HG02884 (cell line): ENCODE results near the gene PAPPA2.
"Not testable (repeated sequence)": the region's sequence is repeated elsewhere in the genome, so short reads cannot be mapped to it uniquely, and the experiment has no call there.

Experiments
- ATAC-seq: cut with Tn5 transposase; IDR thresholded peaks from one replicate; pipeline ENCODE4 v1.9.1; 2021; ENCODE audit warnings: mild to moderate bottlenecking, moderate library complexity; ENCODE audit not compliant: unreplicated experiment

PAPPA2 gene

DNA sequence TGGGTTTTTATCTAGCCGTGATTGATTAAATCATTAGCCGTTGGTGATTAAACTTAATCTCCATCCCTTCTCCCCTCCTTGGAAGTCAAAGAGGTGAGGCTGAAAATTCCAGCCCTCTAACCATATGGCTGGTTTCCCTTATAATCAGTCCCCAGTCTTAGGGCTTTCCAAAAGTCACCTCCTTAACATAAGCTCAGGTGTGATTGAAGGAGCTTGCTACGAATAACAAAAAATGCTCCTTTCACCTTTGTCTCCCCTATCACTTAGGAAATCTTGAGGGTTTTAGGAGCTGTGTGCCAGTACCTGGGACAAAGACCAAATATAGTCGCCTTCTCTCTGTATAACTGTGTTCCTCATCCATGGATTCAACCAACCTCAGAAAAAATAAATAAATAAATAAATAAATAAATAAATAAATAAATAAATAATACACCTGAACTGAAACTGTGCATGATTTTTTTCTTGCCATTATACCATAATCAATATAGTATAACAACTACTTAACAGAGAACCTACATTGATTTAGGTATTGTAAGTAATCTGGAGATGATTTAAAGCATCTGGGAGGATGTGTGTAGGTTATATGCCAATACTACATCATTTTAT lies 82.2 kb downstream of the PAPPA2 start:
- no peak for ATAC-seq

DNA sequence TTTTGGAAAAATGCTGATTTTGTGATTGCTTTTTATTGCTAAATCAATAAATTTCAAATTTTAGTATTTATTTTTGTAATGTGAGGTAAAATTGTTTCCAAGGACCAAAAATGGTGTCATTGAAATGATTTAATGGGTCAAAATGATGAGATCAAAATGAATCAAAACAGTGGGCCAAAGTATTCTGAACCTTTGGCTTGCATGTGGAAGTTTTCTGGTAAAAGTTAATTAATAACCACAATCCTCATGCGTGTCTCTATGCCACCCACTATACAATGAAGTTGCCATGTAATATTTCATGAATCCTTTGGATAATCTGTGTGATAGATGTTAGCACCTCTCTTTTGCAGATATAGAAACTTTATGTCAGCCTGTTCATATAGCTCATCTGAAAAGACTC lies 83.8 kb downstream of the PAPPA2 start:
- ATAC-seq, result no peak

DNA sequence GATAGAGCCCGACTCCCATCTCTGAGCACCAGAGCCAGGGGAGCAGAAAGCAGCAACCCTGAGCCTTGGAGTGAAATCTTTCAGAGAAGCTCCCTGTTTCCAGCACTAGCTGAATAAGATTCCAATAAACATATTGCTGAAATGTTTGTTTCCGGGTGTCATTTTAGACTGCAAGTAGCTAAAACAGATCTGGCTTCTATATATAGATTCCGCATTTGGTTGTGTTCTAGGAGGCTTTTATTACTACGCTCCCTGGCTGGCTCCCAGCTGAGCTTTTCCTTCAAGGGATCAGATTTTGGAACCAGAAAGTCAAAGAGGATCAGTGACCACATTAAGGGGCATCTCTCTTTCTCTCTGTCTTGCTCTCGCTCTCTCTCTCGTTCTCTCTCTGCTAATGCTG lies 88.2 kb downstream of the PAPPA2 start:
- no peak for ATAC-seq

DNA sequence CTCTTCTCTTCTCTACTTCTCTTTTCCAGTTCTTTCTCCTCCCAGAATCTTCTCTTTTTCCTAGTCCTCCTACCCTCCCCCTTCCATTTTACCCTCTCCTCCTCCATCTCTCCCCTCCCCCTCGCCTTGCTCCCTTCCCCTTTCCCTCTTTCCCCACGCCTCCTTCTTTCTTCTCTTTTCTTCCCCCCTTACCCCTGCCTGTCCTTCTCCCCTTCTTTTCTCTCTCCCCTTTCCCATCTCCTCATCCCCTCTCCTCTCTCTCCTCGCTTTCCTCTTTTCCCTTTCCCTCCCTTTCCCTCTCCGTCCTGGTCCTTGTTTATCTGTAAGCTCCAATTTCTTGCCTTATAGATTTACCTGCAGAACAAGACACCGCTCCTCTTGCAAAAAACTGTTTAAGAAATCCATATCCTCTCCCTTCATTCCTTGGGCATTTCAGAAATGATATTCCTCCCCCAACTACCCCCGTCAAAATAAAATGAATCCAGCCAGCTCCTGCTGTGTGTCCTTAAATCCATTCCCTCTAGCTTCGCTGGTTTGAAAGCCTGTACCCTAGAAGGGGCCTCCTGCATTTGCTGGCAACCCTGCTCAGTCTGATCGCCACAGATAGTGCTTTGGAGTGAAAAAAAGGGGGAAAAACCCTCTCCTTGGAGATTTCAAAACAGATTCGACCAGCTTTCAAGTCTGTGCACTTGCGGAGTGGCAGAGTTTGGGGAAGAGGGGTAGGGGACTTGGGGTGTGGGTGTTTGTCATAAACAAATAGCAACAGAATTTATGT lies 89.4 kb downstream of the PAPPA2 start:
- no peak for ATAC-seq

DNA sequence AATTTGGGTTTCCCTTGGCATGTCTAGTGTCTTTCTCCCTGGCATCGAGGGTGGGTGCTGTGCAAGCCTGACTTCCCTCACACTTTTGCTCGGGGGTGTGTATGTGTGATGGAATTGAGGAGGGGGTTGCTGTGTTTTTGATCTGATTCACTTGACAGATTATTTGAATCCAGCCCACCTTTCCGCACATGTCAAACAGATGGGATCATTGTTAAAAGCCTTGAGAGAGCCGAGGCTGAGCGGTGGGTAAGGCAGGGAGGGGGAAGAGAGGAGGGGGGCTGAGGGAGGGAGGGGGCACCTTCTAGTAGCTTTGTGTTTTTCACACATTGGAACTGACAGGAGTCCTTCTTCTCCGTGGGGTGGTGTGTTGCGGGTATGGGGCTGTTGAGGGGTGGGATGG lies 90.0 kb downstream of the PAPPA2 start:
- no peak for ATAC-seq

DNA sequence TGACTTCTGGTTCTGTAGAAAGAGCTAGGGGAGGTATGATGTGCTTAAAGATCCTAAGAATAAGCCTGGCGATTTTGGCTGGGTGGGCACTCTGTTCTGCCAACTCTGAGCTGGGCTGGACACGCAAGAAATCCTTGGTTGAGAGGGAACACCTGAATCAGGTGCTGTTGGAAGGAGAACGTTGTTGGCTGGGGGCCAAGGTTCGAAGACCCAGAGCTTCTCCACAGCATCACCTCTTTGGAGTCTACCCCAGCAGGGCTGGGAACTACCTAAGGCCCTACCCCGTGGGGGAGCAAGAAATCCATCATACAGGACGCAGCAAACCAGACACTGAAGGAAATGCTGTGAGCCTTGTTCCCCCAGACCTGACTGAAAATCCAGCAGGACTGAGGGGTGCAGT lies 93.3 kb downstream of the PAPPA2 start:
- ATAC-seq, result no peak

DNA sequence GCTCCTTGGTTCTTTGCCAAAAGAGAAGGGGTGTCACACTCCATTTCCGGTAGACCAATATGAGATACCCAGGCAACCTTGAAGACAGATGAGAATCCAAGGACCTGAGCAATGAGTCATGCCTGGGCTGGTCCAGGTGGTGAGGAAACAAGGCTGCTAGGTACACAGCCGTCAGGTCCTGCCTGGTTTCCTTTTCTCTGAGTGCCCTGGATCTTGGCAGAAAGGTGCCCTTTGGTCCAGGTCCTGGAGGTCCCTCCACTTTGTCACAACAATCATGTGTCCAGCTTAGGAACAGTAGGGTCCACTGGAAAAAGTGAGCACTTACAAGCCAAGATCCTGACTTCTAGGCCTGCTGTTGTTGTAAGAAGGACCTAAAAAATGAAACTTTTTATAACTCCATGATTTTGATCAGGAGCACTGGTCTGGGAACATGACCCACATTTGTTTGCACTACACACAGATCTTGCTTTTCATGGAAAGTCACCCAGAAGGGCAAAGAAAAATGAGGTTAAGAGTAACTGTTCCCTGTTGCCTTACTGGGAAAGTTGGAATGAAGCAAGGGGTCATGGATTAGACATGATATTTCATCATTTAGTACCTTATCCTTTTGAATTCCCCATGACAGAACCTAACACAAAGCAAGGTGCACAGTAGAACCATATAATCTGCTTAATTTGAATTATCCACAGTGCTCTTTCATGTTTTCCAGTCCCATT lies 94.7 kb downstream of the PAPPA2 start:
- ATAC-seq, result no peak

DNA sequence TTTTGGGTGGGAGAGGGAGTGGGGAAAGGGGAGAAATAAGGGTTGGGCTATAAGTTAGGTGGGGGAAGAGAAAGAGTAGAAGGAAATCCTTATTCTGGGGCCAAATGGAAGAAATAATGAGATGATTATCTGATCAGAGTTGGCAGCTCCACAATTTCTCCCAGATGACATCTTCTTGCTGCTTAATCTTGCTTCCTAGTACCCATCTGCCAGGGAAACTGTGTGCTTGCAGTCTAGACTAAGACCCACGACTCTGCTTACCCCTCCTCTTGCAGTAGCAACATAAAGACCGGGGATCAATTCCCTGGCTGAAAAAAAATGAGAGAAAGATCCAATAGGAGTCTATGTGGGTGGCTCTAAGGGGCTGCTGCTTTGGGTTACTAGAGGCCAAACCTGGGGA lies 95.6 kb downstream of the PAPPA2 start:
- ATAC-seq, result no peak

DNA sequence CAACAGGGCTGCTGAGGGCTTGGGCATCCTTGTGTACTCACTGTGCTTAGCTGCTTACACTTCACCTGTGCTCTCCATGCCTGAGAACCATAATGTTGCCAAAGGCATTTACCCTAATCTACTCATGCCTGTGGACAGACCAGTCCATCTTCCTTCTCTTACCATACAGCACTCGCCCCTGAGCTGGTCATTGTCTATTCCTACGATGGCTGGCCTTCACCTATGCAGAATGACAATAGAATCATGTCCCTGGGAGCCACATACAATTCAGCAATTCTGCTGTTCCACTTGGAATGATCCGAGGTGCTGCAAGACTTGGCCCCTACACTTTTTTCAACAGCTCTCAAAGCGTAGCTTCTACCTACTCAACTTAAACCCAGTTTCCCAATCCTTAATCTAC lies 96.5 kb downstream of the PAPPA2 start:
- peak; percentile 17 for ATAC-seq

DNA sequence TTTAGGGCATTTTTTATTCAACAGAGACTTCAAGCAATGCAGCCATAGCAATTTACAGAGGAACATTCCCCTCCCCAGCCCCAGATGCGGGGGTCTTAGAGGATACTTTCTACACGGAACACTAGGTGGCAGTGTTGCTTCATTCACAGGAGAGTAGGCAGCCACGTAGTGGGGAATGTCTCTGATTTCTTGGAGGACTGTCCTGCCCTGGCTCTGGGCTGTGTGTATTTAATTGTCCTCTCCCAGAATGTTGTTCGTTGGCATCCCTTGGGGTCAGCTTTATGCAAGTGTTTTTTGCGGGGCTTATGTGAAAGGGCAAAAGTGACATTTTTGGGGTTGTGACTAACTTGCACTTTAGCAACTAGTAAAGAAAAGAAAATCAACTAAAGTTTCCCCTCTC lies 96.9 kb downstream of the PAPPA2 start:
- ATAC-seq, result peak; percentile 76

DNA sequence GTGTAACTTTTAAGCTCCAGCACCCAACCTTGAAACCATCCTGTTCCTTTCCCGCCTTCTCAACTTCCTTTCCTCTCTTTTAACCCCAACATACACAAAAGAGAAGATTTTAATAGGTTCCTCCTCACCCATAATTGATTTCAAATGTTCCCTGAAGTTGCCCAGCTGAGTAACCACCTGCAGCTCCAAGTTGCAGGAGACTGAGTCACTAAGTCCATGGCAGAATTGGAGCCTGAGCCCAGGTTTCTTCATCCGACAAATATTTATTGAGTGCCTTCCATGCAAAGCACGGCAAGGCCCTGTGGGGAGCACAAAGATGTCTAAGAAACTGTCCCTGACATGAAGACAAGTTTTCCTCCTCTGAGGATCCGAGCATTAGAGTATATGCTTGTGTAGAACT lies 97.7 kb downstream of the PAPPA2 start:
- no peak for ATAC-seq

DNA sequence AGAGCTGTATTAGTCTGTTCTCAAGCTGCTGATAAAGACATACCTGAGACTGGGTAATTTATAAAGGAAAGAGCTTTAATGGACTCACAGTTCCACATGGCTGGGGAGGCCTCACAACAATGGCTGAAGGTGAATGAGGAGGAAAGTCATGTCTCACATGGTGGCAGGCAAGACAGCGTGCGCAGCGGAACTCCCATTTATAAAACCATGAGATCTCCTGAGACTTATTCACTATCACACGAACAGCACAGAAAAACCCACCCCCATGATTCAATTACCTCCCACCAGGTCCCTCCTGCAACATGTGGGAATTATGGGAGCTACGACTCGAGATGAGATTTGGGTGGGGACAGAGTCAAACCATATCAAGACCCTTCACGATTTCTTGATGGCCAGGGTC lies 98.8 kb downstream of the PAPPA2 start:
- not testable (repeated sequence) for ATAC-seq

DNA sequence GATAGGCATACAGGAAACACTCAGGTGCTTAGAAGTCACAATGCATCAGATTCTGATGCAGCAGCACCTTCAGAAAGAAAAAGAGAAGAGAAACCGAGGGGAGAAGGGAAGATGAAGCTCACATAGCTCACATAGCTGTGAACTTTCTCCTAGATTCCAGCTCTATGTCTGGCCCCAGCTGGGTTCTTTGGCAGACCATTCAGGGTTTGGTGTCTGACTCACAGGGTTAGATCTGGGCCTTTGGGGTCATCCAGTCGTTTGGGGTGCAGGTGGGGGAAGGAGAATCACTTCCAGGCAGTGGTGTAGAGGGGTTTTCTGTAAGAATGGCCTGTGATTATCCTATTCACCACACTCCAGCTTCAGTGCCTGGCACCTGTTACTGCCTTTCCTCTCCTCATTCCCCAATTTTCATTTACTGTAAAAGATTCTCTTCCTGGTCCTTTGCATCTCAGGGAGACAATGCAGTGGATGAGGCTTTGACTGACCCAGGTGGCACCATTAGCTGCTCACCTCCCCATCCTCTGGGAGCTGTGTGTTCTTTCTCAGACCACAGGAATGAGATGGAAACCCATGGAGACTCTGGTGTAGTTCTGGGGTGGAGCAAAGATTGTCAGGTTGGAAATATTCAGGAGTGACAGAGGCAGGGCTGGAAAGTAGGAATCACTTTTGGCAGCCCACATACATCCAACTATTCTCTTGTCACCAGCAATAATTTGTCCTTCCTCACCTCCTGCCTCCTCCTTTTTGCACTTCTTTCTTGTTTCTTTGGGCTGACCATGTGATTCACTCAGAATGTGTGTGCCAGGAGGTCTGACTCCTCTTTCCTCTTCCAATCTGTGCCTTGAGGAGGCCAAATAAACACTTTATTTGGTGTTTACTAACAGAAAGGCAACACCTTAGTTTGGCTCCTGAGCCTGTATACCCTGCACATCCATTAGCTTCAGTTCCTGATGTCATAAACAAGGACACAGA lies 103.3 kb downstream of the PAPPA2 start:
- ATAC-seq, result no peak

DNA sequence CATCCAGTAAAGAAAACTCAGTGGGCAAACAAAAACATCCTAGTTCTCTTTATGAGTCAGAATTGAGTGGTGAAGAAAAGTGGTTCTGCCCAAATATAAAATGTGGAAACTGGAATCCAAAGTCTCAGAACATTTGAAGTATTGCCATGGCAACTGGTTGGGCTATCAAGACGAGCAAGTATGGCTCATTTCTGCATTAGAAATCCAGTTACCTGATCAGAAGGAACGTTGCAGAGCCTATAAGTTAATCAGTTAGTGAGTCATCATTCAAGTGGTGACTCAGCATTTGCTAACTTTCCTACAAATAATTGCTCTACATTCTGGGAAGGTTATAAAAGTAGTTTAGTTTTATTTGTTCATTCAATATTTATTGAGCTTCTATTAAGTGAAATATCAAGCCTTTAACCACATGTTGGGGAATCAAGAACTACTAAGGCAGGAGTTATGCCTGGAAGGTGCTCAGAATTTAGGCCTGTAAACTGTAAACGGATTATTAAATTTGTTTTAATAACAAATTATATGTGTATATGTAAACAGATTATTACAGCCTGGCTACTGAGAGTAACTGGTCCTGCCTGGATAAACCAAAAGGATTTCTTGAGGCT lies 104.3 kb downstream of the PAPPA2 start:
- ATAC-seq, result no peak

DNA sequence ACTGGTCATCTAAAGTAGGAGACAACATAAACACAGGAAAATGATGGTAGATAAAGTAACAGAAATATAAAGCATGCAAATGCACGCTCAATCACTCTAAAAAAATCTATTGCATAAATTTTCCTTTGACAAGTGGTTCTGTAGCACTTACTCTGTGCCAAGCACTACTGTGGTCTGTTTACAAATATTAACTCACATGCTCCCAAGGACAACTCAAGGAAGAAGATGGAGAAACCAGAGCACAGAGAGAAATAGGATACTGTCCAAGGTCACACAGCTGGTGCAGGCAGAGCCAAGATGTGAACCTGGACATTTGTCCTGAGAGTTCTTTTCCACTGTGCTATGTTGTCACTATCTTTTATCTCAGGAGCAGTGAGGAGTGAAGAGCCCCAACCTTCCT lies 105.2 kb downstream of the PAPPA2 start:
- ATAC-seq, result no peak

DNA sequence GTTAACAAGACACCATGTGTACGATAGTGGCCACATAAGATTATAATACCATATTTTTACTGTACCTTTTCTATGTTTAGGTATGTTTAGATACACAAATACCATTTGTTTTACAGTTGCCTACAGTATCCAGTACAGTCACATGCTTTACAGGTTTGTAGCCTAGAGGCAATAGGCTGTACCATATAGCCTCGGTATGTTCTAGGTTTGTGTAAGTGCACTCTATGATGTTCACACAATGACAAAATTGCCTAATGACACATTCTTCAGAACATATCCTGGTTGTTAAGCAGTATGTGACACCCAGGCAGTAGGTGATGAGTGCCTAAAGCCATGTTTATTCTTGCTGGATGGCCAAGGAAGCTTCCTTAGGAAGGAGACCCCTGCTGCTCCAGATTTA lies 111.8 kb downstream of the PAPPA2 start:
- no peak for ATAC-seq

DNA sequence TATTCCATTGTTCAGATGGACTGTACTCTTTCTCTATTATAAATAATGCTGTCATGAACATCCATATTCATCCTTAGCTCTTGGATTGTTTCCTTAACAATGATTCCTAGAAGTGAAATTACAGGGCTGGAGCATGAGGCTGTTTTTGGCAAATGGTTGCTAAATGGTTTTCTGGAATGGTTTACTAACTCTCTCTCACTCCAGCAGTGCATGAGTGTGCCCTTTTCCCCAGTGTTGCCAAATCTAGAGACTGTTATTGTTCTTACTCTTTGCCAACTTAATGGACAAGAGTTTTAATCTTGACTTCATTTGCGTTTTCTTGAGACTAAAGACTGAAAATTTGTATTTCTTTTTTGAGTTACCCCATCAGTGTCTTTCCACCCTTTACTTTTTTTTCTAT lies 113.0 kb downstream of the PAPPA2 start:
- ATAC-seq, result no peak

DNA sequence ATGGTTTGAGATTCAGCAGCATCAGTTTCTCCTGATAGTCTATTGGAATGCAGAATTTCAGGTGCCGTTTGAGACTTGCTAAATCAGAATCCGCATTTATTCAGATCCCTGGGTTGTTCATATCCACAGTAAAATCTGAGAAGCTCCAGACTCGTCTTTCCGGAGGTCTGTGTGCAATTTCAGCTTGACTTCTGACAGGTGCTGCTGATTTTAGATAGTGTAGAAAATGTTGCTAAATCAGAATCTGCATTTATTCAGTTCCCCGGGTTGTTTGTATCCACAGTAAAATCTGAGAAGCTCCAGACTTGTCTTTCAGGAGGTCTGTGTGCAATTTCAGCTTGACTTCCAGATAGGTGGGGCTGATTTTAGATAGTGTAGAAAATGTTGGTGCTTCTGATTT lies 113.7 kb downstream of the PAPPA2 start:
- ATAC-seq, result no peak

DNA sequence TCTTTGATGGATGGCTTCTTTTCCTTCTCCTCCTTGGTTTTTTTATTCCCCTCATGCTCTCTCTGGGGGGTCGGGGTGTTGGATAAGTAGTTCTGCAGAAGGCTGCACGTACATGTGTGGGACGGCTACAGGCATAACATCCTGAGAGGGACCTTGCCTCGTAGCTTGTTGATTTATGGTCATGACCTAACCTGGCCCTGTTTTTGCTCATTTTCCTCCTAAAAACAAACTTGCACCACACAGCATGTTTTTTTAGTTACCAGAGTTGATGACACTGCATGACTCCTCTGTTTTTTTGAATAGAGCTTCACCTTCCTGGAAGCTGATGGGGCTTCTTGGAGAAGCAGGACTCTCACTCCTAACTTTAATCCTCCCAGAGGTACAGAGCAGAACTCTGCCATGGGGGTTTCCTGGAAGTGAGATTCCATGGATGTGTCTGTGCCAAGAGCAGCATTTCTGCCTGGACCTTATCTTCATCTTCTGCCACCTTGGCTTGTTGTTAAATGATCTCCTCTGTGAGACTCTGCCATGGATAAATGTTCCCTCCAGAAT lies 114.7 kb downstream of the PAPPA2 start:
- no peak for ATAC-seq

DNA sequence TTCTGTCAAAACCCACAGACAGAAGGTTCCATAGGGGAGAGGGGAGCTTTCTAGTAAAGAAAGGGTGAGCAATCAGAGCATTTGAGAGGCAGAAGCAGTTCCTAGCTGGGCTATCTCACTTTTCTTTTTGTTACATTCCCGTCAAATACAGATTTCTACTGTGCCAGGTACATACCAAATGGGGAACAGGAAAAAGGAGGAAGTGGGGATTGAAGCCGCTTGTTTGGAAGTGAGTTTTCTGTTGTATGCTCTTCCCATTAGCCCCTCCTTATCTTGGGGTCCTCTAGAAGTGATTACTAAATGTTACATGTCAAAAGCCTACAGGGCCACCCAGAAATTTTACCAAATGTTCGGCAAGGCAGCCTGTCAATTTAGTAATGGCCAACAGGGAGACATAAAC lies 116.1 kb downstream of the PAPPA2 start:
- ATAC-seq, result no peak
